Lower leg skin (tissue), 4 donors: ENCODE data around the gene LRRC17. TPM values are rescaled to one million over a fixed set of nuclear protein-coding genes. Genes with fewer than 3 reads are reported as not detected.
"Not testable (repeated sequence)": the region's sequence is repeated elsewhere in the genome, so short reads cannot be mapped to it uniquely, and the experiment has no call there.

Experiments used
- DNase-seq, 2 donors: peaks; one replicate each; pipeline ENCODE4 v3.0.0-alpha.2; 2019; ENCODE audit warnings: low spot score in 2 of 2
- H3K4me3 ChIP-seq: fragments of 200-600 bp; sonication (generic); 2 replicates; pipeline ENCODE4 v1.5.1; 2017; ENCODE audit warnings: mild to moderate bottlenecking, low read depth; ENCODE audit not compliant: poor library complexity, severe bottlenecking
- POLR2A ChIP-seq, 2 donors: fragments of 450-650 bp; IDR thresholded peaks; one replicate each; pipeline ENCODE4 v1.6.1; 2016 to 2017; ENCODE audit warnings: antibody characterized with exemption in 2 of 2, mild to moderate bottlenecking in 1 of 2, moderate library complexity in 1 of 2
- WGBS, 2 donors: methylation state at CpG; one replicate each; pipeline ENCODE4 v1.1.5; 2018; 5-methylcytosine and 5-hydroxymethylcytosine counted together
- intact Hi-C: fragments of 100-400 bp; cut with DNase I; formaldehyde crosslinking; loops from one replicate; pipeline ENCODE4 v1.15.0; 2023; ENCODE audit warnings: low total_unique reads
- total RNA-seq, 4 donors: library from RNA; depleted of rRNA; stranded (reverse); fragments of >200 nt; gene quantifications; one replicate each; pipeline ENCODE4 v1.1.0, GENCODE V29; 2016
- TF ChIP-seq, protein P1 (sequence below), 3 donors: fragments of 450-650 bp; IDR thresholded peaks; one replicate each; pipeline ENCODE4 v1.5.1; 2016; ENCODE audit warnings: antibody characterized with exemption in 3 of 3, mild to moderate bottlenecking in 3 of 3, moderate library complexity in 2 of 3

Gene LRRC17
- total RNA-seq, 4 donors from 2014 or later, result 1.1 to 4.4 (median 3.2) TPM

DNA sequence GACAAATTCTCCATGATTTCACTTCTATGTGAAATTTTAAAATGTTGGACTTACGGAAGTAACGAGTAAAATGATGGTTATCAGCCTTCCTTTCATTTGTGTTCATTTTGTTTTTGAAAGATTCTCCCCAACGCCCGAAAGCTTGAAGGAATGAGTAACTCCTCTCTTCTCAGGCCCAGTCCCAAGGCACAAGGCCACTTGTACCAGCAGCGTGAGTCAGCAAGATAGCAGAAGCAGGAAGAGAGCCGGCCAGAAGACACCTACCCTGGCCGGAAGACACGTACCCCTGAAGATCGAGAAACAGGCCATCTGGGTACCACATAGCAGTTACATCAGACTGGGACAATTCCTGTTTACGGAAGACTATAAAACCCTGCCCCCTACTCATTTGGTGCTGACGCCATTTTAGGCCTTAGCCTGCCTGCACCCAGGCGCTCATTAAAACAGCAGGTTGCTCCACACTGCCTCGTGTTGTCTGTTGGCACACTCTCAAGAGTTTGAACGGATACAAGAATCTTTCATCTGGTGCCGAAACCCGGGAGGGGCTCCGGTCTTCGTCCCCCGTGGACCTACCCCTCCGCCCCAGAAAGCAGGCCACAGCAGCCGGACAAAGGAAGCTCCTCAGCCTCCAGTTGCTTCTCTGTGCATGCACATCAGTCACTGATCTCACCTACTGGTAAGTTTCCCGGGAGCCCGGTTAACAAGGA lies 60.4 kb downstream of the LRRC17 start:
- no peak overlapping the region for H3K4me3 ChIP-seq
- intact Hi-C loops, result no loop called here
- WGBS, 2 donors, result 94% methylated on average over 23 of the region's 23 CpGs
- no peak for DNase-seq
- TF ChIP-seq POLR2A (IDR thresholded peaks at IDR 0.05), result no peak
- TF ChIP-seq, protein P1, sequence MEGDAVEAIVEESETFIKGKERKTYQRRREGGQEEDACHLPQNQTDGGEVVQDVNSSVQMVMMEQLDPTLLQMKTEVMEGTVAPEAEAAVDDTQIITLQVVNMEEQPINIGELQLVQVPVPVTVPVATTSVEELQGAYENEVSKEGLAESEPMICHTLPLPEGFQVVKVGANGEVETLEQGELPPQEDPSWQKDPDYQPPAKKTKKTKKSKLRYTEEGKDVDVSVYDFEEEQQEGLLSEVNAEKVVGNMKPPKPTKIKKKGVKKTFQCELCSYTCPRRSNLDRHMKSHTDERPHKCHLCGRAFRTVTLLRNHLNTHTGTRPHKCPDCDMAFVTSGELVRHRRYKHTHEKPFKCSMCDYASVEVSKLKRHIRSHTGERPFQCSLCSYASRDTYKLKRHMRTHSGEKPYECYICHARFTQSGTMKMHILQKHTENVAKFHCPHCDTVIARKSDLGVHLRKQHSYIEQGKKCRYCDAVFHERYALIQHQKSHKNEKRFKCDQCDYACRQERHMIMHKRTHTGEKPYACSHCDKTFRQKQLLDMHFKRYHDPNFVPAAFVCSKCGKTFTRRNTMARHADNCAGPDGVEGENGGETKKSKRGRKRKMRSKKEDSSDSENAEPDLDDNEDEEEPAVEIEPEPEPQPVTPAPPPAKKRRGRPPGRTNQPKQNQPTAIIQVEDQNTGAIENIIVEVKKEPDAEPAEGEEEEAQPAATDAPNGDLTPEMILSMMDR (IDR thresholded peaks at IDR 0.05), result no peak

GRCh38 chr7:102974366-102975236 lies 61.8 kb downstream of the LRRC17 start:
- no peak for DNase-seq
- TF ChIP-seq, protein P1 (IDR thresholded peaks at IDR 0.05), result no peak
- TF ChIP-seq POLR2A (IDR thresholded peaks at IDR 0.05), result no peak
- 91 to 92% methylated on average over 15 of the region's 15 CpGs for WGBS, 2 donors
- intact Hi-C loops, result no loop called here
- H3K4me3 ChIP-seq, result no peak overlapping the region

DNA sequence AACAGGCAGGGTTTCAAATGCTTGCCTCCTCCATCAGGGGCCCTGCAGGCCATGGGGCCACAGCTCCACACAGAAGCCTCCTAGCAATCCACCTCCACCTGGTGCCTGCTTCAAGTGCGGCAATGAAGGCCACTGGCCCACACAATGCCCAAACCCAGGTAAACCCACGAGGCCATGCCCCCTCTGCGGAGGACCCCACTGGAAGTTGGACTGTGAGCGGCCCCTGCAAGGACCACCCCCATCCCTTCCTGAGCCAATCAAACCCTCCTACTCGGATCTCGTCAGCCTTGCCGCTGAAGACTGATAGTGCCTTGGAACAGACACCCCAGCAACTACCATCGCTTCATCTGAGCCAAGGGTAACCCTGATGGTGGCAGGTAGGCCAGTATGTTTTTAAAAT lies 63.1 kb downstream of the LRRC17 start:
- 84 to 87% methylated on average over 8 of the region's 8 CpGs for WGBS, 2 donors
- intact Hi-C loops, result no loop called here

DNA sequence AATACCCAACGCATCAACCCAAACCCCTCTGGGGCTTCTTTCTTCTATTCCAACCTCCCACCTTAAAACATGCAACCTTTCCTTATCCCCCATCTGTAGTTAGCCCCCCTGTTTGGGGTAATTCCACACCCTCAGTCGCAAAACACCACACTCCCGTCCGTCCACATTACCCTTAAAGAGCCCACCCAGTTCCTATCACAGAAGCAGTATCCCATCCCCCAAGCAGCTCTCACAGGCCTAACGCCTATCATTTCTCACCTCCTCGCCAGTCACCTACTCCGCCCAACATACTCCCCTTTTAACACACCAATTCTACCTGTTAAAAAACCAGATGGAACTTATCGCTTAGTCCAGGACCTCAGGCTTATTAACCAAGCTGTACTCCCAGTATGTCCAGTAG lies 63.7 kb downstream of the LRRC17 start:
- no peak for TF ChIP-seq POLR2A (IDR thresholded peaks at IDR 0.05)
- TF ChIP-seq, protein P1 (IDR thresholded peaks at IDR 0.05), result no peak
- intact Hi-C loops, result no loop called here
- DNase-seq, result no peak
- 93 to 94% methylated on average over 8 of the region's 8 CpGs for WGBS, 2 donors
- H3K4me3 ChIP-seq, result no peak overlapping the region

More for the DNA sequence above, 63.1 kb downstream of the LRRC17 start:
- no peak overlapping the region for H3K4me3 ChIP-seq
- DNase-seq, result no peak
- TF ChIP-seq, protein P1 (IDR thresholded peaks at IDR 0.05), result no peak
- TF ChIP-seq POLR2A (IDR thresholded peaks at IDR 0.05), result no peak

GRCh38 chr7:102977586-102977985 lies 64.8 kb downstream of the LRRC17 start:
- DNase-seq, intact Hi-C loops, H3K4me3 ChIP-seq: not testable (repeated sequence)
- 84 to 92% methylated on average over 4 of the region's 4 CpGs for WGBS, 2 donors

- no peak overlapping the region for H3K4me3 ChIP-seq
- intact Hi-C loops, result no loop called here
- TF ChIP-seq POLR2A (IDR thresholded peaks at IDR 0.05), result no peak
- TF ChIP-seq, protein P1 (IDR thresholded peaks at IDR 0.05), result no peak
- WGBS, 2 donors, result 48 to 63% methylated on average over 6 of the region's 6 CpGs
- peak in 1 of 2 donors; percentile 32 for DNase-seq
Measured at GRCh38 chr7:102978284-102978683, 65.5 kb downstream of the LRRC17 start.
